Measurements from ENCODE around the gene ODC1.

DNA sequence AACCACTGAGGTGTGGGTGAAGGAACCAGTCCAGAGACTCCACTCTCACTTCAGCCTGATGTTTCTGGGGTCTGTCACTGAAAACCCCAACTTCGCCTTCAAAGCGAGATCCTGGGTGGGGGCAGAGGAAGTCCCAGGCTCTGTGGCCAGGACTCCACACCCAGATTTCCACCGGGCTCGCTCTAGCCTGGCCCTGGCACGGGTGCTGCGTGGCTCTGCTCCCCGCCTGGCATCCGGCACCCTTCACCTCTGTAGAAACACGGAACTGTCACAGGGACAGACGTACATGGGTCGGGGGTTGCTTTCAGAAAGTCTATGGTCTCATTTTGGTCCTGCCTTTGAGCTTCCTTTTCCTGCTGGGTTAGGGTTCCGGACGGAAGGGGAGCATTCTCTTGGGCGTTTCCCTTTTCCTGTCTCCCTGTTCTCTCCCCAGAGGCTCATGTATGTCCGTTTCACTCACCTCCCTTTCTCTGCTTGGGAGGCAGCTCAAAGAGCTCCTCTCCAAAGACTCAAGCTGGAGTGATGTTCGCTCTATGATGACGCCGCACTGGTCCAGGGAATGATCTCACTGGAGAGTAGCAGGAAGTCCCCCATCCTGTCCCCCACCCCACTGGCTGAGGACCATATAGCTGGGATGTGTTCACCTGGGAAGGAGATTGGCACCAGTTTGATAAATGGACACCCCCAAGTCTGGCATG lies 41.5 kb downstream of the ODC1 start:
- TF ChIP-seq HOXA7 (CRISPR knock-in tag; IDR thresholded peaks at IDR 0.05; ENCODE audit: borderline replicate concordance) = no peak
- TF ChIP-seq GLI4 (tag by site-specific recombination; IDR thresholded peaks at IDR 0.05) = no peak
- TF ChIP-seq, protein P1, sequence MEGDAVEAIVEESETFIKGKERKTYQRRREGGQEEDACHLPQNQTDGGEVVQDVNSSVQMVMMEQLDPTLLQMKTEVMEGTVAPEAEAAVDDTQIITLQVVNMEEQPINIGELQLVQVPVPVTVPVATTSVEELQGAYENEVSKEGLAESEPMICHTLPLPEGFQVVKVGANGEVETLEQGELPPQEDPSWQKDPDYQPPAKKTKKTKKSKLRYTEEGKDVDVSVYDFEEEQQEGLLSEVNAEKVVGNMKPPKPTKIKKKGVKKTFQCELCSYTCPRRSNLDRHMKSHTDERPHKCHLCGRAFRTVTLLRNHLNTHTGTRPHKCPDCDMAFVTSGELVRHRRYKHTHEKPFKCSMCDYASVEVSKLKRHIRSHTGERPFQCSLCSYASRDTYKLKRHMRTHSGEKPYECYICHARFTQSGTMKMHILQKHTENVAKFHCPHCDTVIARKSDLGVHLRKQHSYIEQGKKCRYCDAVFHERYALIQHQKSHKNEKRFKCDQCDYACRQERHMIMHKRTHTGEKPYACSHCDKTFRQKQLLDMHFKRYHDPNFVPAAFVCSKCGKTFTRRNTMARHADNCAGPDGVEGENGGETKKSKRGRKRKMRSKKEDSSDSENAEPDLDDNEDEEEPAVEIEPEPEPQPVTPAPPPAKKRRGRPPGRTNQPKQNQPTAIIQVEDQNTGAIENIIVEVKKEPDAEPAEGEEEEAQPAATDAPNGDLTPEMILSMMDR (tag by site-specific recombination; IDR thresholded peaks at IDR 0.05) = no peak
- no peak for TF ChIP-seq ZBTB17 (tag by site-specific recombination; IDR thresholded peaks at IDR 0.05)
- no peak for TF ChIP-seq ZBTB8A (tag by site-specific recombination; IDR thresholded peaks at IDR 0.05)
- no peak for TF ChIP-seq ZNF571 (tag by site-specific recombination; IDR thresholded peaks at IDR 0.05)
- no peak for TF ChIP-seq TCF7L2 (IDR thresholded peaks at IDR 0.05; ENCODE audit: borderline replicate concordance, low read depth, low read length)
- TF ChIP-seq, protein P2, sequence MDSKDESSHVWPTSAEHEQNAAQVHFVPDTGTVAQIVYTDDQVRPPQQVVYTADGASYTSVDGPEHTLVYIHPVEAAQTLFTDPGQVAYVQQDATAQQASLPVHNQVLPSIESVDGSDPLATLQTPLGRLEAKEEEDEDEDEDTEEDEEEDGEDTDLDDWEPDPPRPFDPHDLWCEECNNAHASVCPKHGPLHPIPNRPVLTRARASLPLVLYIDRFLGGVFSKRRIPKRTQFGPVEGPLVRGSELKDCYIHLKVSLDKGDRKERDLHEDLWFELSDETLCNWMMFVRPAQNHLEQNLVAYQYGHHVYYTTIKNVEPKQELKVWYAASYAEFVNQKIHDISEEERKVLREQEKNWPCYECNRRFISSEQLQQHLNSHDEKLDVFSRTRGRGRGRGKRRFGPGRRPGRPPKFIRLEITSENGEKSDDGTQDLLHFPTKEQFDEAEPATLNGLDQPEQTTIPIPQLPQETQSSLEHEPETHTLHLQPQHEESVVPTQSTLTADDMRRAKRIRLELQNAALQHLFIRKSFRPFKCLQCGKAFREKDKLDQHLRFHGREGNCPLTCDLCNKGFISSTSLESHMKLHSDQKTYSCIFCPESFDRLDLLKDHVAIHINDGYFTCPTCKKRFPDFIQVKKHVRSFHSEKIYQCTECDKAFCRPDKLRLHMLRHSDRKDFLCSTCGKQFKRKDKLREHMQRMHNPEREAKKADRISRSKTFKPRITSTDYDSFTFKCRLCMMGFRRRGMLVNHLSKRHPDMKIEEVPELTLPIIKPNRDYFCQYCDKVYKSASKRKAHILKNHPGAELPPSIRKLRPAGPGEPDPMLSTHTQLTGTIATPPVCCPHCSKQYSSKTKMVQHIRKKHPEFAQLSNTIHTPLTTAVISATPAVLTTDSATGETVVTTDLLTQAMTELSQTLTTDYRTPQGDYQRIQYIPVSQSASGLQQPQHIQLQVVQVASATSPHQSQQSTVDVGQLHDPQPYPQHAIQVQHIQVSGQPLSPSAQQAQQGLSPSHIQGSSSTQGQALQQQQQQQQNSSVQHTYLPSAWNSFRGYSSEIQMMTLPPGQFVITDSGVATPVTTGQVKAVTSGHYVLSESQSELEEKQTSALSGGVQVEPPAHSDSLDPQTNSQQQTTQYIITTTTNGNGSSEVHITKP (tag by site-specific recombination; IDR thresholded peaks at IDR 0.05) = no peak
- no peak for TF ChIP-seq ZNF658 (tag by site-specific recombination; IDR thresholded peaks at IDR 0.05)
